K562 (cell line): ENCODE measurements around the gene GAL3ST3. TPM values are rescaled to one million over a fixed set of nuclear protein-coding genes. Genes with fewer than 3 reads are reported as not detected.

ENCODE experiments used
- ATAC-seq: fragments of 200-7000 bp; cut with Tn5 transposase; 3 replicates; pipeline ENCODE4 v1.9.1; 2020; ENCODE audit warnings: moderate library complexity
- BruUV-seq: library from RNA; stranded (reverse); fragments of 400-500 nt; replicated peaks from 2 replicates; lab custom pipeline; 2021; lab: Mats Ljungman, UMichigan
- CTCF ChIA-PET: fragments of 300-600 bp; formaldehyde crosslinking; extraction: SDS; loops from one replicate; lab custom pipeline; 2021; ENCODE audit warnings: low intra/inter-chr PET ratio; lab: Yijun Ruan, JAX
- POLR2A ChIA-PET: fragments of 300-600, 350-650 bp; sonication (Branson Sonifier 250); formaldehyde crosslinking; extraction: SDS; loops from one replicate; lab custom pipeline; 2021; ENCODE audit warnings: antibody characterized with exemption, inconsistent platforms; lab: Yijun Ruan, JAX
- DNase-seq, 4 experiments: peaks; one replicate each; pipeline versions ENCODE4 v3.0.0 to v3.0.0-alpha.2; 2011 to 2018; ENCODE audit warnings: low spot score in 3 of 4, mixed read lengths in 3 of 4; ENCODE audit errors: extremely low read depth in 1 of 4
- FAIRE-seq: peaks from 2 replicates; lab custom pipeline; 2011; peaks lifted over from hg19 to GRCh38; lab: Jason Lieb, UNC
- H2AFZ ChIP-seq: 2 replicates; pipeline ENCODE4 v1.6.0; 2011; ENCODE audit warnings: low read depth, low read length, control low read depth, inconsistent platforms
- H3K27ac ChIP-seq: fragments of 200-600 bp; 3 replicates; pipeline ENCODE4 v1.8.0; 2011; ENCODE audit warnings: low read depth, mild to moderate bottlenecking, control low read depth, inconsistent platforms, low read length, moderate library complexity, mixed read lengths; ENCODE audit errors: extremely low read depth
- H3K27me3 ChIP-seq, 2 experiments: fragments of 300-600 bp in 1 of 2; 2 replicates in 1 of 2; 3 replicates in 1 of 2; pipeline versions ENCODE4 v1.6.0 to v1.8.0; 2011; ENCODE audit warnings: inconsistent platforms in 2 of 2, low read length in 2 of 2, mild to moderate bottlenecking in 1 of 2, mixed read lengths in 1 of 2, moderate library complexity in 1 of 2; ENCODE audit not compliant: control insufficient read depth in 2 of 2, insufficient read depth in 2 of 2
- H3K36me3 ChIP-seq: fragments of 300-600 bp; 3 replicates; pipeline ENCODE4 v1.8.0; 2011; ENCODE audit warnings: mild to moderate bottlenecking, low read length, inconsistent platforms; ENCODE audit not compliant: control insufficient read depth, insufficient read depth
- H3K4me1 ChIP-seq, 2 experiments: fragments of 200-600 bp in 1 of 2; replicated peaks in 1 of 2; 2 replicates in 1 of 2; 3 replicates in 1 of 2; pipeline versions ENCODE4 v1.5.1 to v1.8.0; 2011; ENCODE audit warnings: inconsistent platforms in 2 of 2, low read length in 2 of 2, mild to moderate bottlenecking in 1 of 2, mixed read lengths in 1 of 2, moderate library complexity in 1 of 2; ENCODE audit not compliant: control insufficient read depth in 2 of 2, insufficient read depth in 2 of 2
- H3K4me2 ChIP-seq: 2 replicates; pipeline ENCODE4 v1.6.1; 2011; ENCODE audit warnings: low read length, control low read depth, inconsistent platforms, mixed read lengths; ENCODE audit not compliant: insufficient read depth
- H3K4me3 ChIP-seq: fragments of 200-600 bp; sonication (generic), shearing (Covaris generic); 2 replicates; pipeline ENCODE4 v1.5.1; 2016; ENCODE audit warnings: control low read depth, inconsistent platforms
- H3K79me2 ChIP-seq: fragments of 200-600 bp; 3 replicates; pipeline ENCODE4 v1.8.0; 2011; ENCODE audit warnings: low read length, inconsistent platforms; ENCODE audit not compliant: control insufficient read depth, insufficient read depth
- H3K9ac ChIP-seq, 2 experiments: 2 replicates each; pipeline versions ENCODE4 v1.6.0 to v1.6.1; 2011; ENCODE audit warnings: low read depth in 2 of 2, low read length in 2 of 2, control low read depth in 1 of 2, inconsistent platforms in 1 of 2, mild to moderate bottlenecking in 1 of 2, mixed read lengths in 1 of 2; ENCODE audit not compliant: insufficient read depth in 1 of 2
- H3K9me1 ChIP-seq: one replicate; pipeline ENCODE4 v1.6.0; 2011; ENCODE audit warnings: inconsistent platforms, mild to moderate bottlenecking, low read length, moderate library complexity; ENCODE audit not compliant: control insufficient read depth, insufficient read depth
- H3K9me3 ChIP-seq: replicated peaks from 2 replicates; pipeline ENCODE4 v1.5.1; 2011; ENCODE audit warnings: low read depth, low read length, inconsistent platforms; ENCODE audit not compliant: control insufficient read depth, insufficient read depth
- H4K20me1 ChIP-seq: replicated peaks from 2 replicates; pipeline ENCODE4 v1.6.1; 2011; ENCODE audit warnings: low read length, inconsistent platforms, mixed read lengths; ENCODE audit not compliant: control insufficient read depth, insufficient read depth
- CREB3 ChIP-seq: fragments of 450-650 bp; conservative IDR thresholded peaks from 2 replicates; pipeline ENCODE4 v1.6.1; 2016; ENCODE audit warnings: missing genetic modification characterization, low read depth, mild to moderate bottlenecking, missing compliant biosample characterization, moderate library complexity
- MLLT1 ChIP-seq, 2 experiments: fragments of 450-650 bp; IDR thresholded peaks; 2 replicates each; pipeline ENCODE4 v1.6.1; 2016
- NFRKB ChIP-seq: fragments of 450-650 bp; IDR thresholded peaks from 2 replicates; pipeline ENCODE4 v1.6.1; 2016; ENCODE audit warnings: low read depth
- ZNF77 ChIP-seq: fragments of 250-450 bp; sonication (Bioruptor Pico); IDR thresholded peaks from 2 replicates; pipeline ENCODE4 v1.5.0; 2020
- WGBS: fragments of 100-300 bp; shearing (Covaris generic); methylation state at CpG from one replicate; pipeline ENCODE4 v1.1.6; 2016; ENCODE audit warnings: low coverage, mixed read lengths; ENCODE audit not compliant: insufficient coverage; ENCODE audit errors: missing lambda C conversion rate; 5-methylcytosine and 5-hydroxymethylcytosine counted together
- in situ Hi-C: fragments of 300-500 bp; cut with MboI; formaldehyde crosslinking; loops from 4 replicates; pipeline ENCODE4 v1.15.0; 2018; ENCODE audit warnings: inconsistent platforms, mixed read lengths
- intact Hi-C: fragments of 100-400 bp; cut with micrococcal nuclease; formaldehyde crosslinking; loops from 2 replicates; pipeline ENCODE4 v1.14.2; 2022
- polyA plus RNA-seq, 8 experiments: library from polyadenylated mRNA; depleted of rRNA in 4 of 8; stranded (reverse) in 5 of 8; unstranded in 3 of 8; fragments of >200 nt; fragmentation: Nextera tagmentation in 2 of 8; fragmentation: Illumina TruSeq in 1 of 8; extraction: Ambion mirVana in 2 of 8; extraction: Trizol in 1 of 8; gene quantifications; 2 replicates each; pipeline versions ENCODE4 v1.2.1 to v1.2.3, GENCODE V29; 2011 to 2014; ENCODE audit warnings: inconsistent platforms in 1 of 8, missing spikeins in 1 of 8
- total RNA-seq, 7 experiments: library from RNA; depleted of rRNA in 6 of 7; stranded (reverse); fragments of >200 nt in 6 of 7; fragmentation: Illumina TruSeq in 2 of 7; extraction: Trizol in 2 of 7; gene quantifications; 2 replicates each; pipeline versions ENCODE4 v1.2.1 to v1.2.3, GENCODE V29; 2011 to 2021; ENCODE audit warnings: low replicate concordance in 1 of 7
- TF ChIP-seq, protein P1 (sequence below), 3 experiments: IDR thresholded peaks in 2 of 3; conservative IDR thresholded peaks in 1 of 3; 2 replicates each; pipeline ENCODE4 v1.5.1; 2011 to 2012; ENCODE audit warnings: low read length in 3 of 3, mild to moderate bottlenecking in 3 of 3, control low read depth in 2 of 3, improper control_type of control experiment in 1 of 3, inconsistent platforms in 1 of 3, low read depth in 1 of 3, mixed read lengths in 1 of 3, moderate library complexity in 1 of 3; ENCODE audit not compliant: insufficient read depth in 2 of 3
- TF ChIP-seq, protein P2 (sequence below): fragments of 200-800 bp; sonication (Bioruptor generic); IDR thresholded peaks from 2 replicates; pipeline ENCODE4 v1.6.1; 2016; ENCODE audit warnings: missing genetic modification characterization, missing compliant biosample characterization
- TF ChIP-seq, protein P3 (sequence below): fragments of 450-650 bp; IDR thresholded peaks from one replicate; pipeline ENCODE4 v1.6.1; 2018; ENCODE audit warnings: mild to moderate bottlenecking, moderate library complexity; ENCODE audit not compliant: partially characterized antibody

Gene GAL3ST3
- total and polyA plus RNA-seq, 9 of the 15 experiments (the other 6 are each of a cell fraction or from before 2014, with no cell fraction given), result not detected

GRCh38 chr11:66069715-66070603, 21.0 kb upstream of the GAL3ST3 start, which contains the start of gene PACS1:
Gene PACS1 (plus strand): TSS chr11:66070272. CDS start chr11:66070487, 215 bp downstream.
- Histone ChIP-seq H3K4me2 (peak within 1 kb of the TSS; percentile 83), H3K9ac (peak within 1 kb of the TSS; percentile 63 to 93), H3K27me3 (no peaks in the 10 kb centered on the region), H3K27ac (peak within 1 kb of the TSS; percentile 73), H3K4me3 (peak within 1 kb of the TSS; percentile 72), H4K20me1 (peaks cover 4% of the 10 kb centered on the region; the same call in 1 of the 2 replicates), H2AFZ (peak within 1 kb of the TSS; percentile 75), H3K36me3 (peaks cover 62% of the 10 kb centered on the region), H3K79me2 (peaks cover 34% of the 10 kb centered on the region), H3K9me1 (no peaks in the 10 kb centered on the region), H3K4me1 (peaks cover 19 to 31% of the 10 kb centered on the region in 2 experiments), H3K9me3 (no peaks in the 10 kb centered on the region)
- BruUV-seq, result no TSS peak
- no peak for FAIRE-seq
- peak; percentile 77 to 92 (median 90) for DNase-seq
- in situ Hi-C loops, result no loop called here
- POLR2A ChIA-PET, result interaction anchor here (0.5 to 5.5 kb wide), 7 partner anchors 10 to 220 kb away, joined by 3 to 47 read pairs (median 4); no protein-coding TSS in a partner anchor
- 9% methylated on average over 27 of the region's 120 CpGs for WGBS
- CTCF ChIA-PET, result interaction anchor here (1.2 kb wide), 1 partner anchor 65 kb away, joined by 4 read pairs; no protein-coding TSS in a partner anchor
- intact Hi-C loops, result loop anchor here (1.0 to 5.0 kb wide), 2 partner anchors 64 to 68 kb away; partner anchors contain the start of genes BANF1 and EIF1AD
- ATAC-seq, result peak; percentile 74
- TF ChIP-seq, protein P1, sequence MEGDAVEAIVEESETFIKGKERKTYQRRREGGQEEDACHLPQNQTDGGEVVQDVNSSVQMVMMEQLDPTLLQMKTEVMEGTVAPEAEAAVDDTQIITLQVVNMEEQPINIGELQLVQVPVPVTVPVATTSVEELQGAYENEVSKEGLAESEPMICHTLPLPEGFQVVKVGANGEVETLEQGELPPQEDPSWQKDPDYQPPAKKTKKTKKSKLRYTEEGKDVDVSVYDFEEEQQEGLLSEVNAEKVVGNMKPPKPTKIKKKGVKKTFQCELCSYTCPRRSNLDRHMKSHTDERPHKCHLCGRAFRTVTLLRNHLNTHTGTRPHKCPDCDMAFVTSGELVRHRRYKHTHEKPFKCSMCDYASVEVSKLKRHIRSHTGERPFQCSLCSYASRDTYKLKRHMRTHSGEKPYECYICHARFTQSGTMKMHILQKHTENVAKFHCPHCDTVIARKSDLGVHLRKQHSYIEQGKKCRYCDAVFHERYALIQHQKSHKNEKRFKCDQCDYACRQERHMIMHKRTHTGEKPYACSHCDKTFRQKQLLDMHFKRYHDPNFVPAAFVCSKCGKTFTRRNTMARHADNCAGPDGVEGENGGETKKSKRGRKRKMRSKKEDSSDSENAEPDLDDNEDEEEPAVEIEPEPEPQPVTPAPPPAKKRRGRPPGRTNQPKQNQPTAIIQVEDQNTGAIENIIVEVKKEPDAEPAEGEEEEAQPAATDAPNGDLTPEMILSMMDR (IDR thresholded peaks at IDR 0.05 in 2 of 3, conservative IDR thresholded peaks at IDR 0.05 in 1 of 3; ENCODE audit: insufficient read depth in 2 of 3, low read depth in 1 of 3, low read length in 3 of 3), result no peak
- TF ChIP-seq NFRKB (no peak), MLLT1 (IDR thresholded peaks at IDR 0.05) (no peak), ZNF77 (0 out of 2 replicates have a peak, but pooled peaks have one; percentile 61), CREB3 (no peak)
- TF ChIP-seq, protein P2, sequence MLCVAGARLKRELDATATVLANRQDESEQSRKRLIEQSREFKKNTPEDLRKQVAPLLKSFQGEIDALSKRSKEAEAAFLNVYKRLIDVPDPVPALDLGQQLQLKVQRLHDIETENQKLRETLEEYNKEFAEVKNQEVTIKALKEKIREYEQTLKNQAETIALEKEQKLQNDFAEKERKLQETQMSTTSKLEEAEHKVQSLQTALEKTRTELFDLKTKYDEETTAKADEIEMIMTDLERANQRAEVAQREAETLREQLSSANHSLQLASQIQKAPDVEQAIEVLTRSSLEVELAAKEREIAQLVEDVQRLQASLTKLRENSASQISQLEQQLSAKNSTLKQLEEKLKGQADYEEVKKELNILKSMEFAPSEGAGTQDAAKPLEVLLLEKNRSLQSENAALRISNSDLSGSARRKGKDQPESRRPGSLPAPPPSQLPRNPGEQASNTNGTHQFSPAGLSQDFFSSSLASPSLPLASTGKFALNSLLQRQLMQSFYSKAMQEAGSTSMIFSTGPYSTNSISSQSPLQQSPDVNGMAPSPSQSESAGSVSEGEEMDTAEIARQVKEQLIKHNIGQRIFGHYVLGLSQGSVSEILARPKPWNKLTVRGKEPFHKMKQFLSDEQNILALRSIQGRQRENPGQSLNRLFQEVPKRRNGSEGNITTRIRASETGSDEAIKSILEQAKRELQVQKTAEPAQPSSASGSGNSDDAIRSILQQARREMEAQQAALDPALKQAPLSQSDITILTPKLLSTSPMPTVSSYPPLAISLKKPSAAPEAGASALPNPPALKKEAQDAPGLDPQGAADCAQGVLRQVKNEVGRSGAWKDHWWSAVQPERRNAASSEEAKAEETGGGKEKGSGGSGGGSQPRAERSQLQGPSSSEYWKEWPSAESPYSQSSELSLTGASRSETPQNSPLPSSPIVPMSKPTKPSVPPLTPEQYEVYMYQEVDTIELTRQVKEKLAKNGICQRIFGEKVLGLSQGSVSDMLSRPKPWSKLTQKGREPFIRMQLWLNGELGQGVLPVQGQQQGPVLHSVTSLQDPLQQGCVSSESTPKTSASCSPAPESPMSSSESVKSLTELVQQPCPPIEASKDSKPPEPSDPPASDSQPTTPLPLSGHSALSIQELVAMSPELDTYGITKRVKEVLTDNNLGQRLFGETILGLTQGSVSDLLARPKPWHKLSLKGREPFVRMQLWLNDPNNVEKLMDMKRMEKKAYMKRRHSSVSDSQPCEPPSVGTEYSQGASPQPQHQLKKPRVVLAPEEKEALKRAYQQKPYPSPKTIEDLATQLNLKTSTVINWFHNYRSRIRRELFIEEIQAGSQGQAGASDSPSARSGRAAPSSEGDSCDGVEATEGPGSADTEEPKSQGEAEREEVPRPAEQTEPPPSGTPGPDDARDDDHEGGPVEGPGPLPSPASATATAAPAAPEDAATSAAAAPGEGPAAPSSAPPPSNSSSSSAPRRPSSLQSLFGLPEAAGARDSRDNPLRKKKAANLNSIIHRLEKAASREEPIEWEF (CRISPR knock-in tag), result no peak
- TF ChIP-seq, protein P3, sequence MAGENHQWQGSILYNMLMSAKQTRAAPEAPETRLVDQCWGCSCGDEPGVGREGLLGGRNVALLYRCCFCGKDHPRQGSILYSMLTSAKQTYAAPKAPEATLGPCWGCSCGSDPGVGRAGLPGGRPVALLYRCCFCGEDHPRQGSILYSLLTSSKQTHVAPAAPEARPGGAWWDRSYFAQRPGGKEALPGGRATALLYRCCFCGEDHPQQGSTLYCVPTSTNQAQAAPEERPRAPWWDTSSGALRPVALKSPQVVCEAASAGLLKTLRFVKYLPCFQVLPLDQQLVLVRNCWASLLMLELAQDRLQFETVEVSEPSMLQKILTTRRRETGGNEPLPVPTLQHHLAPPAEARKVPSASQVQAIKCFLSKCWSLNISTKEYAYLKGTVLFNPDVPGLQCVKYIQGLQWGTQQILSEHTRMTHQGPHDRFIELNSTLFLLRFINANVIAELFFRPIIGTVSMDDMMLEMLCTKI, result no peak
